ENCODE results near the gene CDKN1B. TPM values are rescaled to one million over a fixed set of nuclear protein-coding genes. Genes with fewer than 3 reads are reported as not detected.

The CDKN1B gene
- total and polyA plus RNA-seq, 2 donors (not counting 3 experiments of a cell fraction or from before 2014, with no cell fraction given): 12.7 to 40.8 TPM

DNA sequence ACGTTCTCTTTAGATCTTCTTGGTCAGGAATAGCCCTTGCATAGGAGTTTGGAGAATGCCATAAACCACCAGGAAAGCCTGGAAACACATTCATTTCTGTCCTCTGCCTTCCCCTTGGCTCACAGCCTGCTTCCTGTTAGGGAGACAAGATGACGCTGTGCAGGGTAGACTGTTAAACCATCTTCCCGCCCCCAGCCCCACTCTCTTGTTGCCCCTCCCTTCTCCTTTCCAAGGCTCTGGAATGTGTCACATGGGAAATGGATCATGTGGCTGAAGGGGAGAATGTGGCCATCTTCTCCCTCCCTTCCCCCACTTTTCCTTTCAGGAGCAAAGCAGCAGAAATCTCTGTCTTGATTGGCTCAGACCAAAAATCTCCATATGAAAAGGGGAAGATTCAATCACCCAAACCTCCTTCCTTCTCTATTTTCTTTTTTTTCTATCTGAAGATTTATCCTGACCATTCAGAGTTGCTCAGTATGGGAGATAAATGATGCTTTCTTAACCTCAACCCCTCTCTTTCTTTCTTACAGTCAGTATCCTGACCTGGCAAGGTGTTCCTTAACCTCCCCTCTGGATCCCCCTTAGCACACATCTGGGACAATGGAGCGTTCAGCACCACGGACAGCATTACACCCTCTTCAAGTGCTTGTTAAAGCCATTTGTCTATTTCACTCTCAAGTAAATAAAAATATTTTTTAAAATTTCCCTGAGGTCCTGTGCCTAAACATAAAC, 32.6 kb upstream of the CDKN1B start:
- H3K27ac ChIP-seq (ENCODE audit: insufficient read depth, low read depth, low read length): no peak overlapping the region
- H3K4me3 ChIP-seq (replicated peaks in 1 of 3; ENCODE audit: insufficient read depth in 1 of 3, low read depth in 1 of 3, low read length in 3 of 3): no peak overlapping the region
- no peaks in the 10 kb centered on the region for H4K20me1 ChIP-seq (replicated peaks; ENCODE audit: control insufficient read depth, extremely low read depth, insufficient read depth, low read length)
- TF ChIP-seq EZH2 (IDR thresholded peaks at IDR 0.05; ENCODE audit: borderline replicate concordance, low read depth, low read length, severe bottlenecking) (no peak), GATA2 (IDR thresholded peaks at IDR 0.05; ENCODE audit: insufficient read depth, insufficient read length, low read depth, low read length) (no peak), MYC (IDR thresholded peaks at IDR 0.05; ENCODE audit: low read depth, low read length) (no peak), FOS (IDR thresholded peaks at IDR 0.05; ENCODE audit: borderline replicate concordance, insufficient read depth, low read length) (no peak), JUN (IDR thresholded peaks at IDR 0.05; ENCODE audit: borderline replicate concordance, insufficient read depth, insufficient read length, low read depth) (no peak)
- TF ChIP-seq, protein P1, sequence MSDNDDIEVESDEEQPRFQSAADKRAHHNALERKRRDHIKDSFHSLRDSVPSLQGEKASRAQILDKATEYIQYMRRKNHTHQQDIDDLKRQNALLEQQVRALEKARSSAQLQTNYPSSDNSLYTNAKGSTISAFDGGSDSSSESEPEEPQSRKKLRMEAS (IDR thresholded peaks at IDR 0.05; ENCODE audit: insufficient read depth, insufficient read length): no peak
- TF ChIP-seq, protein P2, sequence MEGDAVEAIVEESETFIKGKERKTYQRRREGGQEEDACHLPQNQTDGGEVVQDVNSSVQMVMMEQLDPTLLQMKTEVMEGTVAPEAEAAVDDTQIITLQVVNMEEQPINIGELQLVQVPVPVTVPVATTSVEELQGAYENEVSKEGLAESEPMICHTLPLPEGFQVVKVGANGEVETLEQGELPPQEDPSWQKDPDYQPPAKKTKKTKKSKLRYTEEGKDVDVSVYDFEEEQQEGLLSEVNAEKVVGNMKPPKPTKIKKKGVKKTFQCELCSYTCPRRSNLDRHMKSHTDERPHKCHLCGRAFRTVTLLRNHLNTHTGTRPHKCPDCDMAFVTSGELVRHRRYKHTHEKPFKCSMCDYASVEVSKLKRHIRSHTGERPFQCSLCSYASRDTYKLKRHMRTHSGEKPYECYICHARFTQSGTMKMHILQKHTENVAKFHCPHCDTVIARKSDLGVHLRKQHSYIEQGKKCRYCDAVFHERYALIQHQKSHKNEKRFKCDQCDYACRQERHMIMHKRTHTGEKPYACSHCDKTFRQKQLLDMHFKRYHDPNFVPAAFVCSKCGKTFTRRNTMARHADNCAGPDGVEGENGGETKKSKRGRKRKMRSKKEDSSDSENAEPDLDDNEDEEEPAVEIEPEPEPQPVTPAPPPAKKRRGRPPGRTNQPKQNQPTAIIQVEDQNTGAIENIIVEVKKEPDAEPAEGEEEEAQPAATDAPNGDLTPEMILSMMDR (IDR thresholded peaks at IDR 0.05; ENCODE audit: extremely low read depth in 1 of 2, insufficient read depth in 1 of 2, low read depth in 1 of 2, low read length in 2 of 2): no peak
- H2AFZ ChIP-seq (ENCODE audit: low read depth, low read length): no peak overlapping the region
- no peaks in the 10 kb centered on the region for H3K79me2 ChIP-seq (ENCODE audit: control insufficient read depth, insufficient read depth, low read length)
- DNase-seq (ENCODE audit: low read depth, low spot score) (peak; percentile 38), FAIRE-seq (peak; percentile 35)
- no peaks in the 10 kb centered on the region for H3K9me3 ChIP-seq (replicated peaks; ENCODE audit: control insufficient read depth, insufficient read depth, low read length)
- H3K4me1 ChIP-seq (ENCODE audit: control insufficient read depth, extremely low read depth, insufficient read depth, low read length): no peaks in the 10 kb centered on the region
- H3K36me3 ChIP-seq (ENCODE audit: control insufficient read depth in 2 of 2, extremely low read depth in 1 of 2, insufficient read depth in 2 of 2, low read length in 2 of 2): no peaks in the 10 kb centered on the region
- no TSS peak for BruUV-seq (replicated peaks)
- H3K27me3 ChIP-seq (ENCODE audit: control insufficient read depth in 2 of 2, insufficient read depth in 2 of 2, low read length in 2 of 2): peaks cover 8 to 17% of the 10 kb centered on the region in 2 experiments
- no peak overlapping the region for H3K4me2 ChIP-seq (ENCODE audit: insufficient read depth, low read length)
- POLR2A ChIA-PET: no interaction called here
- intact Hi-C loops (cut with micrococcal nuclease): no loop called here
- no peaks in the 10 kb centered on the region for H3K9me1 ChIP-seq (replicated peaks; ENCODE audit: control insufficient read depth, extremely low read depth, insufficient read depth, low read length)
- dilution Hi-C loops (cut with MboI; ENCODE audit: extremely low pct_ligation_motif_present, low sequenced_read_pairs): no loop called here
- CTCF ChIA-PET: no interaction called here
- no peak overlapping the region for H3K9ac ChIP-seq (replicated peaks; ENCODE audit: extremely low read depth, insufficient read depth, low read length)

Data from endothelial cell of umbilical vein (primary cell).